ENCODE results near the gene DOCK4.

DOCK4 gene

DNA sequence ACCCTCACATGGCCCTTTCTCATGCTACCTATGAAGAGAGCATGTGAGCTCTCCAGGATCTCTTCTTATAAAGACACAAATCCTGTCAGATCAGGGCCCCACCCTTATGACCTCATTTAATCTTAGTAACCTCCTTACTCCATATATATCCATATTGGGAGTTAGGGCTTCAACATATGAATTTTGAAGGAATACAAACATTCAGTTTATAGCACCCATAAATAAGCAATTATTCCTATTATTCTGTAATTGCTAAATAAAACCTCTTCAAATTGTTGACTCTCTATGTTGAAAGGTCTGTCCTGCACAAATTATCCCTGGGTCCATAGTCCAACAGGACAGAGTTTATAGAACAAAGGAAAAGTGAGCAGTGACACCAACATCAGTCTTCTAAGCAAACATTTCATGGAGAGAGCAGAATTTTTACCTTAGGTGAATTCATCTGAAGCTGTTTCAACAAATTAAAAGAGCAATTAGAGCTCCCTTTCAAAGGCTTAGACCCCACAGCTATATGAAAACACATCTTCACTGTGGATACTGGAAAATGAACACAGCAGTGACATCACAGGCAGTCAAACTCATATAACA lies 12.2 kb downstream of the DOCK4 start:
- H3F3A ChIP-seq (ENCODE audit: low read depth): no peaks in the 10 kb centered on the region
- no peak overlapping the region for H3K4me2 ChIP-seq (ENCODE audit: low read depth, low read length, poor library complexity, severe bottlenecking)
- H3K27me3 ChIP-seq (ENCODE audit: insufficient read depth, low read length, poor library complexity, severe bottlenecking): no peaks in the 10 kb centered on the region
- H2AFZ ChIP-seq (ENCODE audit: low read length): no peak overlapping the region
- H3K9ac ChIP-seq (ENCODE audit: low read depth, low read length, poor library complexity, severe bottlenecking): no peak overlapping the region
- no peaks in the 10 kb centered on the region for H4K20me1 ChIP-seq (ENCODE audit: insufficient read depth, low read length, poor library complexity, severe bottlenecking)
- H3K4me1 ChIP-seq (ENCODE audit: insufficient read depth, low read length, poor library complexity, severe bottlenecking): peaks cover 18% of the 10 kb centered on the region
- no peaks in the 10 kb centered on the region for H3K9me3 ChIP-seq (ENCODE audit: insufficient read depth, low read depth, low read length)
- no peak overlapping the region for H3K4me3 ChIP-seq (ENCODE audit: low read length, poor library complexity, severe bottlenecking)
- TF ChIP-seq CTCF (conservative IDR thresholded peaks at IDR 0.05; ENCODE audit: low read length) (no peak), EZH2phosphoT487 (IDR thresholded peaks at IDR 0.05; ENCODE audit: borderline replicate concordance) (no peak)
- H3K36me3 ChIP-seq (ENCODE audit: insufficient read depth, low read length): no peaks in the 10 kb centered on the region
- H3K9me2 ChIP-seq (replicated peaks; ENCODE audit: low read depth, low read length): no peaks in the 10 kb centered on the region
- H3K79me2 ChIP-seq (ENCODE audit: insufficient read depth, low read length): no peaks in the 10 kb centered on the region

- Histone ChIP-seq H3K9me2 (replicated peaks; ENCODE audit: low read depth, low read length) (no peaks in the 10 kb centered on the region), H3K4me3 (ENCODE audit: low read length, poor library complexity, severe bottlenecking) (no peak overlapping the region), H4K20me1 (ENCODE audit: insufficient read depth, low read length, poor library complexity, severe bottlenecking) (no peaks in the 10 kb centered on the region), H3K4me2 (ENCODE audit: low read depth, low read length, poor library complexity, severe bottlenecking) (no peak overlapping the region), H3K36me3 (ENCODE audit: insufficient read depth, low read length) (no peaks in the 10 kb centered on the region), H3K9ac (ENCODE audit: low read depth, low read length, poor library complexity, severe bottlenecking) (no peak overlapping the region), H3K4me1 (ENCODE audit: insufficient read depth, low read length, poor library complexity, severe bottlenecking) (peaks cover 6% of the 10 kb centered on the region), H3K27me3 (ENCODE audit: insufficient read depth, low read length, poor library complexity, severe bottlenecking) (no peaks in the 10 kb centered on the region), H3K79me2 (ENCODE audit: insufficient read depth, low read length) (no peaks in the 10 kb centered on the region), H3F3A (ENCODE audit: low read depth) (no peaks in the 10 kb centered on the region), H3K9me3 (ENCODE audit: insufficient read depth, low read depth, low read length) (no peaks in the 10 kb centered on the region), H2AFZ (ENCODE audit: low read length) (no peak overlapping the region)
- TF ChIP-seq CTCF (conservative IDR thresholded peaks at IDR 0.05; ENCODE audit: low read length): no peak
- TF ChIP-seq EZH2phosphoT487 (IDR thresholded peaks at IDR 0.05; ENCODE audit: borderline replicate concordance): no peak
These were observed 13.7 kb downstream of the DOCK4 start for GRCh38 chr7:112192236-112193154.

GRCh38 chr7:112190120-112190519 lies 16.1 kb downstream of the DOCK4 start:
- Histone ChIP-seq H3K79me2 (ENCODE audit: insufficient read depth, low read length) (no peaks in the 10 kb centered on the region), H3K9me3 (ENCODE audit: insufficient read depth, low read depth, low read length) (no peaks in the 10 kb centered on the region), H3F3A (ENCODE audit: low read depth) (no peaks in the 10 kb centered on the region), H3K9me2 (replicated peaks; ENCODE audit: low read depth, low read length) (no peaks in the 10 kb centered on the region), H3K4me2 (ENCODE audit: low read depth, low read length, poor library complexity, severe bottlenecking) (no peak overlapping the region), H3K4me1 (ENCODE audit: insufficient read depth, low read length, poor library complexity, severe bottlenecking) (peaks cover 16% of the 10 kb centered on the region), H4K20me1 (ENCODE audit: insufficient read depth, low read length, poor library complexity, severe bottlenecking) (no peaks in the 10 kb centered on the region), H3K4me3 (ENCODE audit: low read length, poor library complexity, severe bottlenecking) (no peak overlapping the region), H3K27me3 (ENCODE audit: insufficient read depth, low read length, poor library complexity, severe bottlenecking) (no peaks in the 10 kb centered on the region), H3K9ac (ENCODE audit: low read depth, low read length, poor library complexity, severe bottlenecking) (no peak overlapping the region), H2AFZ (ENCODE audit: low read length) (no peak overlapping the region), H3K36me3 (ENCODE audit: insufficient read depth, low read length) (no peaks in the 10 kb centered on the region)
- TF ChIP-seq CTCF (conservative IDR thresholded peaks at IDR 0.05; ENCODE audit: low read length) (no peak), EZH2phosphoT487 (IDR thresholded peaks at IDR 0.05; ENCODE audit: borderline replicate concordance) (no peak)
